HCT116 (cell line): ENCODE results near the gene CFAP410.

Experiments used
- ATF3 ChIP-seq: IDR thresholded peaks from 2 replicates; pipeline ENCODE4 v1.6.1; 2012
- CBX3 ChIP-seq: IDR thresholded peaks from 2 replicates; pipeline ENCODE4 v1.6.1; 2012; ENCODE audit warnings: low read depth
- CTCF ChIP-seq, 3 experiments: fragments of 200-600 bp in 1 of 3; sonication (generic) in 1 of 3; IDR thresholded peaks in 2 of 3; conservative IDR thresholded peaks in 1 of 3; 2 replicates each; pipeline ENCODE4 v1.5.1; 2012 to 2017; ENCODE audit warnings: low read depth in 2 of 3, low read length in 2 of 3, antibody characterized with exemption in 1 of 3, borderline replicate concordance in 1 of 3, control low read depth in 1 of 3, mild to moderate bottlenecking in 1 of 3, mixed read lengths in 1 of 3, mixed run types in 1 of 3, moderate library complexity in 1 of 3; ENCODE audit not compliant: insufficient read depth in 1 of 3
- EZH2phosphoT487 ChIP-seq: fragments of 200-600 bp; IDR thresholded peaks from 2 replicates; pipeline ENCODE4 v1.6.1; 2018; ENCODE audit warnings: antibody characterized with exemption, borderline replicate concordance
- MAX ChIP-seq: IDR thresholded peaks from 2 replicates; pipeline ENCODE4 v1.6.1; 2012
- POLR2A ChIP-seq: IDR thresholded peaks from 2 replicates; pipeline ENCODE4 v1.7.0; 2011; ENCODE audit warnings: borderline replicate concordance; ENCODE audit not compliant: insufficient read depth, insufficient read length; ENCODE audit errors: extremely low read depth
- POLR2AphosphoS5 ChIP-seq: IDR thresholded peaks from 2 replicates; pipeline ENCODE4 v1.6.1; 2011; ENCODE audit warnings: mild to moderate bottlenecking, low read depth, low read length, moderate library complexity
- RAD21 ChIP-seq: IDR thresholded peaks from 2 replicates; pipeline ENCODE4 v1.6.1; 2012; ENCODE audit warnings: low read depth, mild to moderate bottlenecking
- REST ChIP-seq: IDR thresholded peaks from 2 replicates; pipeline ENCODE4 v1.6.1; 2012; ENCODE audit warnings: low read depth
- SP1 ChIP-seq: IDR thresholded peaks from 2 replicates; pipeline ENCODE4 v1.6.1; 2012; ENCODE audit warnings: low read depth
- SRF ChIP-seq: IDR thresholded peaks from 2 replicates; pipeline ENCODE4 v1.6.1; 2012; ENCODE audit warnings: low read depth
- ZBTB33 ChIP-seq: IDR thresholded peaks from 2 replicates; pipeline ENCODE4 v1.6.1; 2011; ENCODE audit warnings: mild to moderate bottlenecking, low read length, moderate library complexity; ENCODE audit not compliant: insufficient replicate concordance; ENCODE audit errors: extremely low read depth

- TF ChIP-seq CTCF (IDR thresholded peaks at IDR 0.05 in 2 of 3, conservative IDR thresholded peaks at IDR 0.05 in 1 of 3; ENCODE audit: borderline replicate concordance in 1 of 3, insufficient read depth in 1 of 3, low read depth in 2 of 3, low read length in 2 of 3) (no peak), POLR2AphosphoS5 (no peak), MAX (no peak), POLR2A (no peak), ATF3 (no peak), EZH2phosphoT487 (no peak), ZBTB33 (no peak), SRF (no peak), RAD21 (no peak), SP1 (no peak), CBX3 (no peak), REST (no peak)
Observed at GRCh38 chr21:44290327-44291077, 48.7 kb downstream of the CFAP410 start.
